Peyer's patch (tissue), 4 donors: Measurements from ENCODE around the gene GDF9.

Experiments
- CTCF ChIP-seq, 6 experiments: fragments of 450-650 bp in 4 of 6; fragments of 200-600 bp in 2 of 6; sonication (generic) in 1 of 6; IDR thresholded peaks; one replicate each; pipeline ENCODE4 v1.5.1; 2017 to 2019; ENCODE audit warnings: antibody characterized with exemption in 6 of 6, mild to moderate bottlenecking in 3 of 6, moderate library complexity in 1 of 6
- POLR2A ChIP-seq, 2 donors: fragments of 450-650 bp; IDR thresholded peaks; one replicate each; pipeline ENCODE4 v1.5.1; 2017; ENCODE audit warnings: antibody characterized with exemption in 2 of 2, mild to moderate bottlenecking in 2 of 2, moderate library complexity in 2 of 2

DNA sequence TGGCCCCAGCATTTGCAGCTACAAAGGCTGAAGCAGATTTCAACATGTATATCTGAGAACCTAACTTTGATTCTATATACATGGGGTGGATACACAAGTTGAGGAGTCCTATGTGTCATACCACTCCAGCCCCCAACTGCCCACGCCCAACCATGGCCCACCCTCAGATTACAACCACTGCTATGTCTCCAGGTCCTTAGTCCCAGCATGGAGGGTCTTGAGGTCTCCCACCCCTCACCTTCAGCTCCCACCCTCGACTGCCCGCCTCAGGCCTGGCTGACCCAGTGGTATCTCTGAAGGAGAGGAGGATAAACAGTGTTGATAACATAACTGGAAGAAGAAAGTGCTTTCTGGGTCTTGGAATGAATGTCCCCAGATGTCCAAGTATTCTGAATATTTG is 44.9 kb downstream of the GDF9 start:
- TF ChIP-seq CTCF (IDR thresholded peaks at IDR 0.05) (no peak), POLR2A (IDR thresholded peaks at IDR 0.05) (no peak)
